Activated CD8-positive, alpha-beta memory T cell treated with anti-CD3 and anti-CD28 coated beads for 1 hour (primary cell): Measurements from ENCODE around the gene PEX16.
"Not testable (repeated sequence)": the region's sequence is repeated elsewhere in the genome, so short reads cannot be mapped to it uniquely, and the experiment has no call there.

Experiments
- DNase-seq, 2 donors: peaks; one replicate each; pipeline ENCODE4 v3.0.0-alpha.2; 2020; ENCODE audit warnings: low read depth in 1 of 2; ENCODE audit errors: extremely low read depth in 1 of 2

The PEX16 gene

DNA sequence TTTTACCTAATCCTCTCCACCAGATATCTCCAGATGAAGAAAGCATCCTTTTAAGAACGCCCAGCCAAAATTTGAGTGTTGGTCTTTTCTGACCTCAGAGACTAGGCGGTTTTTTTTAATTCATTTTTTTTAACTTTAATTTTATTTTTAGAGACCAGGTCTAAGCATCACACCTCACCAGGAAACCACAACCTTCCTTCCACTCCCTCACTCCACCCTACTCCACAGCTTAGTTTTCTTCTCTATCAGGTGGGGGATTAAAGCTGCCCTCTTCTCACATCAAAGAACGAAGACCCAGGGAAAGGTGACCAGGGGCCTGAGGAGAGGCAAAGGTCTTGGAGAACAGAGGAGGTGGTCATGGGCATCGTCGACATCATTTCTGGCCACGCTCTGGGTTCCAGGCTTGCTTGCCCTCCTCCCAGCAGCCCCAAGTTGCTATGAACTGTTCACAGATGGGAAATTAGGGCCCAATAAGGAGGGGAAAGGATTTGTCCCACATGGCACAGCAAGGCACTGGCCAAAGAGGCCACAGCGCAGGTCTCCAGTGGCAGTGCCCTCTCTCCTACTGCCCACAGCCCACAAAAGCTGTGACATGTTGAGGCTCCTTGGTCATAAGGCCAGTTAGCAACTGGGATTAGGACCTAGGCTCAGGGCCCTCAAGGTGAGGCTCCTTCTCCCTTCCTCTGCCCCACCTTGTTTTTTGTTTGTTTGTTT lies 1.4 kb upstream of the PEX16 start:
- no peak for DNase-seq

DNA sequence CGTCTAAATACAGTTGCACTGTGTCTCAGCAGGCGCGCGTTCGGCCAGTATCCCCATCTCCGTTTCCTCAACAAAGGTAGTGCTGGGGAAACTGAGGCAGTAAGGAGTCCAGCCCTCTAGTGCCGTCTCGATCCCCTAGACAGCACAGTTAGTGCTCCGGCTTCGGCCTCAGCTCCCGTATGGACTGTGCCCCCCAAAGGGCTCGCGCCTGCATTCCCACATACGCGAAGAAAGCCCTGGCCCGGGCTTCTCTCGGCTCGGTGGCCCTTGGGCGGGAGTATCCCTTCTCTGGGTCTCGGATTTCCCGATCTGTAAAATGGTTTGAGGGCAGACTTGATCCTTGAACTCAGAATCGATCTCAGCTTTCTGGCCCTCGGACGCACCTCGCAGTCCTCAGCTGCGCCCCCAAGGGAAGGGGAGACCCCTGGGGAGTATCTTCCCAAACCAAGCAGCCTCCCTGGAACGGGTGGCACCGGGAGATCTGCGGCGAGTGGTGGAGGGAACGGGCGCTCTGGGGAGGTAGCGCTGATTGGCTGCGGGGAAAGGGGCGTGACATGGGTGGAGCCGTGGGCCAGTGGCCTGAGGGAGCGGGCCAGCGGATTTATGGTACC lies 759 bp upstream of the PEX16 start:
- DNase-seq: peak in 1 of 2 donors; percentile 40

DNA sequence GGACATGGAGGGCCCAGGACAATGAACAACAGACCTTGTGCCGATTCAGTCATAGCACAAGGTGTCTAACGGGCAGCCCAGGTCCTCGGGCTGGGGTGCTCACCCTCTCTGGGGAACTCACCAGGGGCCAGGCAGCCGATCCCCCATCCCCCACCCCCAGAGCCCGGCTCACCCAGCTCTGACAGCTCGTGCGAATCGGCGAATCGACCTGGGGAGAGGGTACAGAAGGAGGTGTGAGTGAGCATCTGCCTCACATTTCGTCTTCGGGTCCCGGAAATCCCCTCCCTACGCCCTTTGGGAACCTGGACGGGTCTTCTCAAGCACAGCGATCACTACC lies 423 bp downstream of the PEX16 start:
- DNase-seq: no peak

DNA sequence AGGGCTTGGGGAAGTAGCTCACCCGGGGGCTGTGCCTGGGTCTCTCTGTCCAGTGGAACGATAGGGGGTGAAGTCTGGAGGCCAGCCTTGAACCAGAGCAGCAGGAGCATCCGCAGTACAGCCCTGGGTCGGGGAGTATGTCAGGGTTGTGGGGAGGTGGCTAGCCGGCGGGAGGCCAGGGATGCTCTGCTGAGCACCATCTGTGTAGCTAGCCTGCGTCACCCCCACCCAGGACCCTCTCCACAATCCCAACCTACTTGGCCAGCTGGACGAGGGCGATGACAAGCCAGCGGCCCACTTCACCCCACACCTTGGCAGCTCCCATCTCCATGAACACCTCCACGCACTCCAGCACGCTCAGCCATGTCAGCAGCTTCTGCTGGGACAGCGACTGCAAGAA lies 2.2 kb downstream of the PEX16 start:
- DNase-seq: no peak

DNA sequence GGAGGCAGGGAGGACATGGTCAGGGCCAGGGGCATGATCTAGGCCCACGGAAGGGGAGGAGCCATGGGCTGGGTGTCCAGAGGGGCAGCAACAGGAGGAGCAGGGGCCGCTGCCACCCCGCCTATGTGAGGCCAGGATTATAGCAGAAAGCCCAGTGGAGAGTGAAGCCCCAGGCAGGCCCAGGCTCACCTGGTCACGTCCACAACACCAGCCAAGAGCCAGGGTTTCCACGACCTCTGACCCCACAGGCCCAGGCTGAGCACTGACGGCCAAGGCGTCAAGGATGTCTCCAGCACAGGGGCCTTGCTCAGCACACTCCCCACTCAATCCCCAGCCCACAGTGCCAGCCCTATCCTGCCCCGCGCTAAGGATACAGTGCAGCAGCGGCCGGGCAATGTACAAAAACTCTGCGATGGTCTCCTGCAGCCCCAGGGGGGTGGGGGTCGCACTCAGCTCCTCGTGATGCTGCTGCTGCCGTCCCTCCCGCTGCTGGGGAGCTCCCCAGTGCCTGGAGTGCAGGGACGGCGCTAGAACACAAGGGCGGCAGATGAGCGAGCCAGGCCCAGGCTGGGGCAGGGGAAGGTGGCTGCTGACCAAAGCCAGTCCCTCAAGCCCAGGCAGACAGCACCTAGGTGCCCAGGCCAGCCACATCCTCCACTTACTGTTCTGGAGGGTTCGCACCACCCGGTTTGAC lies 3.6 kb downstream of the PEX16 start:
- no peak for DNase-seq

DNA sequence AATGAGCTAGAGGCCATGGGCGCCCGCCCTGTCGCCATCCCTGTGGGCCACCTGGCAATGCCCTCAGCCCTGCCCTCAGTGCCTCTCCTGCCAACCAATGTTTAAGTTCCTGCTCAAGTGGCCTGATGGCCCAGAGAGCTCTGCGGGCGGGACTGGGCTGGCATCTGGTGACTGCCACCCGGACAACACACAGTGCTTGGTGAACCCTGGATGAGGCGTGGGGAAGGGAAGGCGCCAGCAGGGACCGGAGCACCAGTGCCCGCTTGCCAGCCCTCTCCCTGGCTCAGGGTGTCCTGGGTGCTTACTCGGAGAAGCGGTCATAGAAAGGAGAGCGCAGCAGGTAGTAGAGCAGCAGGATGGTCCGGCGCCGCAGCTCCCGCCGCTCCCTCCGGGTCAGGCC lies 4.2 kb downstream of the PEX16 start:
- DNase-seq: no peak

DNA sequence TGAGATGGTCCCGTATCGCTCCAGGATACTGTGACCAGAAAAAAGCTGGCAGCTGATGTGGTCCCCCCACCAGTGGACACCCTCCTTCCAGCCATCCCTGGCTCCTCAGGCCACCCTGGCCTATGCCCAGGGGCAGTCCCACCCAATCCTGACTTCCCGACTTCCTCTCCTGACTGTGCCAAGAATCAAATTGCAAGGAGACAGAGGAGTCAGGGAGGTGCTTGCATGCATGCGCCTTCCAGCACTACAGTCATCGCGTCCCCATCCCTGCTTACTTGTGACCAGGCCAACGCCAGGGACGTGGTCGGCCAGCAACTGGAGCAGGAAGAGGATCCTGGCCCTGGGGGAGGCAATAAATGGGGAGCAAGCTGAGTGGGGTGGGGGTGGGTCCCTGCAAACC lies 7.1 kb downstream of the PEX16 start:
- DNase-seq: no peak

DNA sequence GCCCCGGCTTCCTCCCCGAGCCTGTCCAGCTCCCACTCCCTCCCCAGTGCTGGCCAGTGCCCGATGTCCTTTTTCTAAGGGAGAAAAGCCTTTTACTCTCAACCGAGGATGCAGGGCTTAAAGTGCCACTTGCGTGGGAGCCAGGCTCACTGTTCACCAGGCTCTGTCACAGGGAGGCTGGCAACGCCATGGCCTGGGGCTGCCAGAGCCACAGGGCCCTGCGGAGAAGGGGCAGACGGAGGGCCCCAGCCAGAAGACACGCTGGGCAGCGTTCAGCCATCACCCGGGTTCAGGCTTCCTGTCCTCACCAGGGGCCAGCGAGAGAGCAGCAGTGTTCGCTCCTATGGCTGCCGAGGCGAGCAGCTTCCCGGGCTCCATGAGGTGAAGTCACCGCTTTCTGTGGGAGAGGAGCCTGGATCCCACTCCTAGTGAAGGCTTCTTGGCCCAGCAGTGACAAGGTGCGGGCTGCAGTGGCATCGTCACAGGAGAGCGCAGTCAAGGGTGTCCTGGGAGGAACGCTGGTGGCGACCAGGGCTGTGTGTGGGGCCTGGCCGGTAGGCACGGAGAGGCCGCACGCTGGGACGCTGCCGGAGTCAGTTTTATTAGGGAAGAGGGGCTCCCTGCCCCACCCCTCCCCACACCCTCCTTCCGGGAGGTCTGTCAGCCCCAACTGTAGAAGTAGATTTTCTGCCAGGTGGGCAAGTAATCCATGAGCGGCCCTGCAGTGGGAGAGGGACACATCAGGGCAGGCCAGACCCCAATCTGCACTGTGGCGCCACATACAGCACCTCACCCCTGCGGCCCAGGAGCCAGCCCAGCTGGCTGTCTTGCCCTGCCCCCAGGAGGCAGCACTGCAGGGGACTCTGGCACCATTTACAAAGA lies 7.8 kb downstream of the PEX16 start:
- DNase-seq: no peak

DNA sequence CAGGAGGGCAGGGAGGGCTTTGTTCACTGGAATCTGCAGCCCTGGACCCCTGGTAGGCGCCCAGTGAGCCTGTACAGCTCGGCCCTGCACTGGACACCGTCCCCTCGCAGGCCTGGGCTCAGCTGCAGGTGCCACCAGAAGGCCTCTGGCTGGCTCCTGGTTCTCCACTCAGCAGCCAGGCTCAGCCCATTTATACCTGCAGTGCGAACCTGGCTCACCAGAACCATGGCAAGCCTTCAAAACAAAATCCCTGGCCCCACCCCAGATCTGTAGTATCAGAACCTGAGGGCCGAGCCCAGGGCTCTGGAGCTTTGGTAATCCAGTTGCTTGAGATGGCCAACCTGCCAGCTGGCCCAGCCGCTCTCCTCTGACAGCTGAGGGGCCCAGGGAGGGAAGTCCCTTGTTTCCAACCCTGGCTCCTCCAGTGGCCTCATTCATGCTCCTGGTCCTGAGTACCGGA lies 9.7 kb downstream of the PEX16 start:
- no peak for DNase-seq

DNA sequence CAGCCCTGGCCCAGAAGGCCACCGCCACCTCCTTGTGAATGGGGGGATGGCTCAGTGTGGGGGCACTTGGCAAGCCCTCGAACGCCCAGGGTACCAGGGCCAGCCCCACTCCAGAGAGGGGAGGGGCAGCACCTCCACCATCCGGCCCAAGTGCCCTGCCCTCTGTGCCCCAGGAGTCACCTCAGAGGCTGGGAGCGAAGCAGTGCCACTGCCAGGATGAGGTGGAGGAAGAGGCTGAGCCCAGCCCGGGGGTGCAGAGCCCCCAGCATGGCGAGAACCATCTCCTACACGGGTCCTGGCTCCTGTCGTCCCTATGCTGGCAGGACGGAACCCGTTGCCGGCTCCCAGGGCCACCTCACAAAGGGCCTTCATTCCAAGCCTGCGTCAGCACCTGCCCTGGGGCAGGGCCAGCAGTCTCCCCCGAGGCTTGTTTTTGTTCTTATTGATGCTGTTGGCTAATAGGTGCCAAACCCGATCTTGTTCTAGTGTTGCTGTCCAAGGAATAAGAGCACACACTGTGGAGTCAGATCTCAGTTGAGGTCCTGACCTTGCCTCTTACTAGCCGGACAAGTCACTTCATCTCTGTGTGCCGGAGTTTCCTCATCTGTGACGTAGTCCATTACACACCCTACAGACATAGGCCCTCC lies 10.6 kb downstream of the PEX16 start, which contains the start of gene FREY1:
FREY1 (minus strand) TSS at position 307 of the 647 bp plus-strand sequence; CDS start at position 281, 26 bp downstream.
- DNase-seq: no peak

DNA sequence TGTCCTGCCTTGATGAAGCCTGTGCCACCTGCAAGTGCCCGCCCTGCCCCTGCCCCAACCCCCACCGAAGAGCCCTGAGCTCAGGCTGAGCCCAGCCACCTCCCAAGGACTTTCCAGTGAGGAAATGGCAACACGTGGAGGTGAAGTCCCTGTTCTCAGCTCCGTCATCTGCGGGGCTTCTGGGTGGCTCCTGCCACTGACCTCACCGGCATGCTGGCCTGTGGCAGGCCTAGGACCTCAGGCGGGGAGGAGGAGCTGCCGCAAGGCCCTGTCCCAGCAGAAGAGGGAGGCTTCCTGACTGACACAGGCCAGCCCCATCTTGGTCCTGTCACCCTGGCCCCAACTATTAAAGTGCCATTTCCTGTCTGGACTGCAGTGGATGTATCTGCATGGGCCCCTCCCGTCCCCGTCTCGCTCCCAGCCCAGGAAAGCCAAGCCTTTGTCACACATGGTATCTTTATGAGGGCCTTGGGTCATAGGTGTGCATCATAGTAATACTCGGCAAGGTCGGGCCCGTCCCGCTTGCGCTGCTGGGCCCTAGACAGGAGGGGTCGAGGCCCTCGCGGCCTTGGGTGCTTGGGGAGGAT lies 11.5 kb downstream of the PEX16 start:
- no peak for DNase-seq

DNA sequence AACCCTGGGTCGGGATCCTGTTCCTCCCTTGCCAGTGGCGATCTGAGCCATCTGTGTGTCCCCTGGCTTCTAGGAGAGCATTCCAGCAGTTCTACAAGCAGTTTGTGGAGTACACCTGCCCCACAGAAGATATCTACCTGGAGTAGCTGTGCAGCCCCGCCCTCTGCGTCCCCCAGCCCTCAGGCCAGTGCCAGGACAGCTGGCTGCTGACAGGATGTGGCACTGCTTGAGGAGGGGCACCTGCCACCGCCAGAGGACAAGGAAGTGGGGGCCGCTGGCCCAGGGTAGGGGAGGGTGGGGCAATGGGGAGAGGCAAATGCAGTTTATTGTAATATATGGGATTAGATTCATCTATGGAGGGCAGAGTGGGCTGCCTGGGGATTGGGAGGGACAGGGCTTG lies 12.1 kb downstream of the PEX16 start:
- not testable (repeated sequence) for DNase-seq

DNA sequence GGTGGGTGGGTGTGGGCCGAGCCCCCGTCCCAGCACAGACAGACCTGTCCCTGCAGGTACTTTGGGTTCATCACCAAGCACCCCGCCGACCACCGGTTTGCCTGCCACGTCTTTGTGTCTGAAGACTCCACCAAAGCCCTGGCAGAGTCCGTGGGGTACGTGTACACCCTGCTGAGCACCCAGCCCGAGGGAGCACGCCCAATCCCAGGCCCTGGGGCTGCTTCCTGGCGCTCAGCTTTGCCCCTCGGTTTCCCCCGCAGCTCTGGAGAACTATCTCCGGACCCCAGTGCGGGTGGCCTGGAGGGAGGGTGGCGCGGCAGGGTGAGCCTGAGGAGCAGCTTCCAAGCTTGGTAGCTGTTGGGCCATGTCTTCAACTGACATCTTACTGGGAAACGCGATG lies 12.6 kb downstream of the PEX16 start:
- no peak for DNase-seq

DNA sequence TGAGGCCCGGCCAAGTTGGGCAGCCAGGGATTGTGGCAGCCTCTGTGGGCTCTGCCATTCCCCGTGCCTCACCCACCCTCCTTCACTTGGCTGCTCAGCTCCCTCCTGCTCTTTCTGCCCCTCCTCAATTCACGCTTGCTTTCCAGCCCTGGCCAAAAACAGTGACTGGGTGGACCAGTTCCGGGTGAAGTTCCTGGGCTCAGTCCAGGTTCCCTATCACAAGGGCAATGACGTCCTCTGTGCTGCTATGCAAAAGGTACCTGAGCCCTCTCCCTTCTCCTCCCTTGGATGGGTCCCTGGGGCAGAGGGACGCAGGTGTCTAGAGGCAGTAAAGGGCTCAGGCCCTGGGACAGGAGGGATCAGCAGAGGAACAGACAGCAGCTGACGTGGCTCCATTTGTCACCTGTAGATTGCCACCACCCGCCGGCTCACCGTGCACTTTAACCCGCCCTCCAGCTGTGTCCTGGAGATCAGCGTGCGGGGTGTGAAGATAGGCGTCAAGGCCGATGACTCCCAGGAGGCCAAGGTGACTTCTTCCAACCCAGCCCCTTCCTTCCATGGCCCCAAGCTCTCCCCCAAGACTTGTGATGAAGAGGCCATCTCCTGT lies 13.3 kb downstream of the PEX16 start:
- DNase-seq: no peak

DNA sequence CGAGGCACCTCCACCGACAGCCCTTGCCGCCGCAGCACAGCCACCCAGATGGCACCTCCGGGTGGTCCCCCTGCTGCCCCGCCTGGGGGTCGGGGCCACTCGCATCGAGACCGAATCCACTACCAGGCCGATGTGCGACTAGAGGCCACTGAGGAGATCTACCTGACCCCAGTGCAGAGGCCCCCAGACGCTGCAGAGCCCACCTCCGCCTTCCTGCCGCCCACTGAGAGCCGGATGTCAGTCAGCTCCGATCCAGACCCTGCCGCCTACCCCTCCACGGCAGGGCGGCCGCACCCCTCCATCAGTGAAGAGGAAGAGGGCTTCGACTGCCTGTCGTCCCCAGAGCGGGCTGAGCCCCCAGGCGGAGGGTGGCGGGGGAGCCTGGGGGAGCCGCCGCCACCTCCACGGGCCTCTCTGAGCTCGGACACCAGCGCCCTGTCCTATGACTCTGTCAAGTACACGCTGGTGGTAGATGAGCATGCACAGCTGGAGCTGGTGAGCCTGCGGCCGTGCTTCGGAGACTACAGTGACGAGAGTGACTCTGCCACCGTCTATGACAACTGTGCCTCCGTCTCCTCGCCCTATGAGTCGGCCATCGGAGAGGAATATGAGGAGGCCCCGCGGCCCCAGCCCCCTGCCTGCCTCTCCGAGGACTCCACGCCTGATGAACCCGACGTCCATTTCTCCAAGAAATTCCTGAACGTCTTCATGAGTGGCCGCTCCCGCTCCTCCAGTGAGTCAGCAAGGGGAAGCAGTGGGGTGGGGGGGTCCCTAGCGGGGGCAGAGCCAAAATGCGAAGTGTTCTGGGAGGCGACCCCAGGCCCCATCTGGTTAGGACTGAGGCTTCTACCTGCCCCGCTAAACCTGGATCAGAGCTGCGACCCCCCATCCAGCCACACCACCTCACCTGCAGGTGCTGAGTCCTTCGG lies 15.0 kb downstream of the PEX16 start:
- DNase-seq: no peak

DNA sequence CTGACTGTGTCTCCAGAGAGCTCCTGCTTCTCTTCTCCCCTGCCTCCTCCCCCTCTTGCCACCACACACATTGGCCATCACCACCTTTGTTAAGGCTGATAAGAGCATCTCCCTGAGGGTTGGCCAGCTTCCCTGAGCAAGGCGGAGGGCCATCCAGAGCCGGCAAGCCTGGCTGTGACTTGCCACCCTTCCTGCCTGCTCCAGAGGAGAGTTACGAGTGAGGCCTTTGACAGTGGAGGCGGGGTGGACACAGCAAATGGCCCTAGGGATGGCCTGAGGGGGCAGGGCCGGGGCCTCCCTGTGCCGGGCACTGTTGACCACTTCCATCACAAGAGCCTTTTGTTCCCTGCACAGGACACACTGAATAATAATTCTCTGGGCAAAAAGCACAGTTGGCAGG lies 16.1 kb downstream of the PEX16 start:
- no peak for DNase-seq

DNA sequence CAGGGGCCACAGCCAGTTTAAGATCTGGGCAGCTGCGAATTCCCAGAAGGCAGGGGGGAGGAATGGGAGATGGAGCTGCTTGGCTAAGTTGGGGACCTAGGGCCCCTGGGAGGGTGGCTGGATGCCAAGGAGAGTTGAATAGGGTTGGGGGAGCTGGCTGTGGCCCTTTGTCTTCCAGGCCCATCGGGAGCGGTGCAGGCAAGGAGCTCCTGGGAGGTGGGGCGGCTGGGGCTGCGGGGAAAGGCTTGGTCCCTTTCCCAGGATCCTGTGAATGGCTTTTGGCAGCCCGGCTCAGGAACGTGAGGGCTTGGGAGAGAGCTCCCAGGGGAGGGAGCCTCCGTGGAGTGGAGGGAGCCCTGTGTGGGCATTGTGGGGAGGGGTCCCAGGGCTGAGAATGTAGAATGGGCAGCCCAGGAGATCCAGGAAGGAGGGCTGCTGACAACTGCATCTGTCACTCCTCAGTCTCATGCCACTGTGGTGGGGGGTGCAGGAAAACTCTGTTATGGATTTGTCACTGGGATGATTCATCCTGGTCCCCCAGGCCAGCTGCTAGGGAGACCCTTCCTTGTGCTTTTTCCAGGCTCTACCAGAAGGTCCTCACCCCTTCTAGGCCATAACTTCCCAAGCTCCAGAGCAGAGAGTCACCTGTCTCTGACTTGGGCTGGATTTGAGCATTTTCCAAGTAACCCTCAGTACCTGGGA lies 16.6 kb downstream of the PEX16 start:
- no peak for DNase-seq

DNA sequence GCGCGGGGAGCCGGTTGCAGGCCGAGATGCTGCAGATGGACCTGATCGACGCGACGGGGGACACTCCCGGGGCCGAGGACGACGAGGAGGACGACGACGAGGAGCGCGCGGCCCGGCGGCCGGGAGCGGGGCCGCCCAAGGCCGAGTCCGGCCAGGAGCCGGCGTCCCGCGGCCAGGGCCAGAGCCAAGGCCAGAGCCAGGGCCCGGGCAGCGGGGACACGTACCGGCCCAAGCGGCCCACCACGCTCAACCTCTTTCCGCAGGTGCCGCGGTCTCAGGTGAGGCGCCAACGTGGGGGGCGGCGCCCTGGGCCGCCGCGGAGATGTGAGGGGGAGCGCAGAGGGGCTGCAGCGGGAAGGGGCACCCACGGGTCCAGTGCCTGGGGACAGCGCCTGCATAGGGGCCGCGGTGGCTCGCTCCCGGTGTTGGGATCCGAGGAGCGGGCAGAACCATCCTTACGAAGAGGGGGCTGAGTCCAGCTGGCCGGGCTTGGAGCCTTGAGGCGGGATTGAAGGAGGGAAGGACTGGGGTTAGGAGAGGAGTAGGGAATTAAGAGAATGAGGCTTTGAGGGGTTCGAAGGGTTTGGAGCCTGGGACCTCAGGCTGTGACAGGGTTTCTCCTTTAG lies 17.4 kb downstream of the PEX16 start:
- DNase-seq: not testable (repeated sequence)
